Measurements from ENCODE around the gene DELE1.

- TF ChIP-seq EP300 (IDR thresholded peaks at IDR 0.05) (no peak), POLR2A (IDR thresholded peaks at IDR 0.05) (no peak), POLR2AphosphoS5 (IDR thresholded peaks at IDR 0.05) (no peak)
- TF ChIP-seq, protein P1, sequence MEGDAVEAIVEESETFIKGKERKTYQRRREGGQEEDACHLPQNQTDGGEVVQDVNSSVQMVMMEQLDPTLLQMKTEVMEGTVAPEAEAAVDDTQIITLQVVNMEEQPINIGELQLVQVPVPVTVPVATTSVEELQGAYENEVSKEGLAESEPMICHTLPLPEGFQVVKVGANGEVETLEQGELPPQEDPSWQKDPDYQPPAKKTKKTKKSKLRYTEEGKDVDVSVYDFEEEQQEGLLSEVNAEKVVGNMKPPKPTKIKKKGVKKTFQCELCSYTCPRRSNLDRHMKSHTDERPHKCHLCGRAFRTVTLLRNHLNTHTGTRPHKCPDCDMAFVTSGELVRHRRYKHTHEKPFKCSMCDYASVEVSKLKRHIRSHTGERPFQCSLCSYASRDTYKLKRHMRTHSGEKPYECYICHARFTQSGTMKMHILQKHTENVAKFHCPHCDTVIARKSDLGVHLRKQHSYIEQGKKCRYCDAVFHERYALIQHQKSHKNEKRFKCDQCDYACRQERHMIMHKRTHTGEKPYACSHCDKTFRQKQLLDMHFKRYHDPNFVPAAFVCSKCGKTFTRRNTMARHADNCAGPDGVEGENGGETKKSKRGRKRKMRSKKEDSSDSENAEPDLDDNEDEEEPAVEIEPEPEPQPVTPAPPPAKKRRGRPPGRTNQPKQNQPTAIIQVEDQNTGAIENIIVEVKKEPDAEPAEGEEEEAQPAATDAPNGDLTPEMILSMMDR (IDR thresholded peaks at IDR 0.05): no peak
These were observed 30.5 kb downstream of the DELE1 start for GRCh38 chr5:141954194-141954593.

Data from sigmoid colon (tissue), 4 donors.